Stimulated activated CD4-positive, alpha-beta T cell treated with anti-CD3 and anti-CD28 coated beads, Interleukin-12 subunit alpha, Interleukin-12 subunit beta, amount 100 ng/mL, for 48 hours (primary cell): ENCODE results near the gene SEMA5B.

ENCODE experiments used
- DNase-seq, 3 donors: peaks; one replicate each; pipeline ENCODE4 v3.0.0-alpha.2; 2020; ENCODE audit warnings: low read depth in 2 of 3, low spot score in 1 of 3

The SEMA5B gene

DNA sequence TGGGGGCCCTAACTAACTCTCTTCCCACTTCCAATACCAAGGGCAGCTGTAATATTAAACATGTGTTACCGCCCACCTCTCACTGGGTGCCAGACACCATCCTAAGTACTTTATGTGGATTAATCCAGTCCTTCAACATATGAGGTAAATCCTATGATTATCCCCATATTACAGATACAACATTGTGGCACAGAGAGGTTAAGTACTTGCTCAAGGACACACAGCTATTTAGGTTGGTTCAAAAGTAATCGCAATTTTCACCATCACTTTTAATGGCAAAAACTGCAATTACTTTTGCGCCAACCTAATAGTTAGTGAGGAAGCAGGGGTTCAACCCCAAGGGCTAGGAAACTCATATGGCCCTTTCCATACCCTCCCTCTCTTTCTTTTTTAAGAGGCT is 100.8 kb downstream of the SEMA5B start:
- DNase-seq = no peak

DNA sequence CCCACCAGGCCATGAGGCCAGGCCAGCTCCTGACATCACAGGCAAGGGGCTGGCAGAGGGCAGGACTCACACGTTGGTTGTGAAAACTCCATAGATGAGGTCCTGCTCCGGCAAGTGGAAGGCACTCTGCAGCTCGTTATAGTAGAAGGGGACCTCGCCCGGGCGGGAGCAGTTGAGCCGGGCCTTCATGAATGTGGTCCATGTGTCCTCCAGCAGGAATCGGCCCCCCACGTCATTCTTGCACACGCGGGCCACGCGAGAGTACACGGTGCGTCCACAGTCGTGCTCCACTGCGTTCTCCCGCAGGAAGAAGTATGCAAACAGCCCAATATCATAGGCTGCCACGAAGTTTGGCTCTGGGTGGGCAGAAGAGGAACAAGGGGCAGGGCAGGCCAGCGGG is 101.2 kb downstream of the SEMA5B start:
- DNase-seq = no peak

DNA sequence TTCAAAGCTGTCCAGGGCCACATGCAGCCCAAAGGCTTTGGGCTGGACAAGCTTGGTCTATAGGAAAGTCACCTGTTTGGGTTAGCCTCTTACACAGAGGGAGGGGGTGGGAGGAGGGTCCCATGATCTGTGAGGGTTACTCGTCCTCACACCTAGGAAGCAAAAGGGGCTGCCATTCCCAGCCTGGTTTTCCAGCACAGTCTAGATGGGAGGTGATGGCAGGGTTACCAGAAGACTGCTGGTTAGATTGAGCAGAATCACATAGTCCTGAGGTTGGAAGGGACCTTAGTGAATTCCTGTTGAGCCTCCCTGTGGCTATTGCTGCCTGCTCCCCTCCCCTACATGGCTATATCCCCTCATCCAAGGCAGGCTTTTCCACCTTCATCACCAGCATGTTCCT is 101.8 kb downstream of the SEMA5B start:
- DNase-seq = no peak

DNA sequence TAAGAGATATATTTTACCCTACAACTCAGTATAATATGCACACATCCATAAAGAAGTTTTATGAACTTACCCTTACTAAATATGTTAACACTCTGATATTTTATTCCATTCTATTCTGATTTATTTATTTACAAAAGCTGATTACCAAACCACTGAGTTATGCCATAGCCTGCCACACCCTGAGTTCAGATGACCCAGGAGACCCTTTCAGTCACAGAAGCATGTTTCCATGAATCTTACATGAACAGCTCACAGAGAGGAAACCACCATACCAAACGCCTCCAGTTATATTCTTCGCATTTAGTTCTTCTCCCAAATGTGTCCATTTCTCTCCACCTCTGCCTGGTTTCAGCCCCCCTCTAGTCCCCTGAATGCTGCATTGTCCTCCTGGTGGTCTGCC is 103.5 kb downstream of the SEMA5B start:
- no peak for DNase-seq

DNA sequence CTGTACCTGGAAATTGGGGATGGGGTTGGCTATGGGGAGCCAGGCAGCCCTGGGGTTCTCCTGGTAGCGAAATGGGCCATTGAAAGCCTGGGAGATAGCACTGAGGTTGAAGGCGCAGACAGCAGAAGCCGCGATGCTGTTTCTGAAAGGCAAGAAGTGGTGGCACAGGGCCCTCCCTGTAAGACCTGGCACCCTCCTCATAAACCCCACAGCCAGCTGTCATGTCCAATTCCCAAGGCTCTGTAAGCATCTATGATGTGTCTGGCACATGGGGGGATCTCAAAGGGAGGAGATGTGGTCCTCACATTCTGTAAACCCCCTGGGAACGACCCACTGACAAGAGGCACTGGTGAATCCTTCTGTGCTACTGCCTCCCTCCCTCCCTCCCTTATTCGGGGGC is 104.0 kb downstream of the SEMA5B start:
- no peak for DNase-seq

DNA sequence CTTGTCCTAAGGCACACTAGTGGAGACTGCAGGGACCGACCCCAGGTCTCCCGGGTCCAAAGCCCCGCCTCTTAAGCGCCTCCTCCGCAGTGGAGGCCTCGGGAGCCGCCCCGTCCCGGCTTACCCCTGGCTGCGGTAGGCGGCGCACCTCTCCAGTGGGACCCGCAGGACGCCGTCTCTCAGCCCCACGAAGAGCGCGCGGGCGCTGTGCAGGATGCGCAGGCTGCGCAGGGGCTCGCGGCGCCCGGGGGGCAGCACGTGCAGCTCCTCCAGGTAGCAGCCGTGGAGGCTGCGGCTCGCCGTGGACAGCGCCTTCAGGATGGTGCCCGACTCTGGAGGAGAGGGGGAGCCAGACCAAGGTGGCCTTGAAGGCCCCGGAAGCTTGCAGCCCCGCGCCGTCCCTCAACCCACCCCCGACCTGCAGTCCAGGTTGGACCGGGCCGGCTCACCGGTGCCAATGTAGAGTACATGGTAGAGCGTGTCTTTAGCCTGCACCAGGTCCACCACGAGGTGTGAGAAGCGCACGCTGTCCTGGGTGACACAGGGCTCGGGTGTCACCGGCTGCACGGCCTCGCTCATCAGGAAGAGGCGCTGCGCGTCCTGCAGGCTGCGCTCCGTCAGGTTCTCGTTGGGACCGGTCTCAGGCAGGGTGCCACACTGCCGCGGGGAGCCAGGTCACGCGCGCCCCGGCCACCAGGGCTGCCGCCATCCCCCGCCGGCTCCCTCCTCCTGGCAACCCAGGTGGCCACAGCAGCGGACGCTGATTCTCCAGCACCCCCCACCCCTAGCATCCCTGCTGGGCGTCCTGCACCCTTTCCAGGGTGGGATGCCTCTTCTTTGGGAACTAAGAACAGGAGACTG is 105.5 kb downstream of the SEMA5B start:
- DNase-seq = peak; percentile 14 to 19 (median 14)

DNA sequence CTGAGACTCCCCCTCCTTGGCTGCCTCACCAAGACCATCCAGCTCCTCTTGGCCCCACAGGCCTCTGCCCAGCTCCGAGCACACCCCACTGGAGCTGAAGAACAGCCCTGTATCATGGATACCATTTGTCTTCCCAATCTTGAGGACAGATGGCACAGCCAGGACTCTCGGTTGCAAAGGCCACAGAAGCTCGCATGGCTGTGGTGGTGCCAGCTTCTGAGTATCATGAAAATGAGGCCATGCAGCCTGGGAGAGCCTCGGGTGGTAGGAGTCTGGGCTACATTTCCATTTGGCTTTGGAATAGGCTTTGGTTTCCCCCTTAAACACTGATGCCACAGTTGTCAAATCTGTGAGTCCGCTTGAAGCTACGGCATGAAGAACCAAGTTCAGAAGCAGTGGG is 106.6 kb downstream of the SEMA5B start:
- no peak for DNase-seq

DNA sequence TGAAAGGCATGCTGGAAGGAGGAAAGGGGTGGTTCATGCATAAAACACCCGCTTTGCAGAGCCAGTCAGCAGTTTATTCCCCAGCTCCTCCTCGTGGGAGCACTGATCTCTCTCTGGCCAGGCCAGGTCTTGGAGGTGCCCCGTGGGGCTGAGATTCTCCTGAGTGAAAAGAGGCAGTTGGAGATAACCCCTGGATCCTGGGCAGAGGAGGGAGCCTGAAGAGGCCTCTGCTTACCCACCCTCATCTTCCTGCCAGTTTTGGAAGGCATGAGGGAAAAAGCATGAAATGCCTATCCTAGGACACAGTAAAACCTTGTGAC is 108.3 kb downstream of the SEMA5B start:
- no peak for DNase-seq

DNA sequence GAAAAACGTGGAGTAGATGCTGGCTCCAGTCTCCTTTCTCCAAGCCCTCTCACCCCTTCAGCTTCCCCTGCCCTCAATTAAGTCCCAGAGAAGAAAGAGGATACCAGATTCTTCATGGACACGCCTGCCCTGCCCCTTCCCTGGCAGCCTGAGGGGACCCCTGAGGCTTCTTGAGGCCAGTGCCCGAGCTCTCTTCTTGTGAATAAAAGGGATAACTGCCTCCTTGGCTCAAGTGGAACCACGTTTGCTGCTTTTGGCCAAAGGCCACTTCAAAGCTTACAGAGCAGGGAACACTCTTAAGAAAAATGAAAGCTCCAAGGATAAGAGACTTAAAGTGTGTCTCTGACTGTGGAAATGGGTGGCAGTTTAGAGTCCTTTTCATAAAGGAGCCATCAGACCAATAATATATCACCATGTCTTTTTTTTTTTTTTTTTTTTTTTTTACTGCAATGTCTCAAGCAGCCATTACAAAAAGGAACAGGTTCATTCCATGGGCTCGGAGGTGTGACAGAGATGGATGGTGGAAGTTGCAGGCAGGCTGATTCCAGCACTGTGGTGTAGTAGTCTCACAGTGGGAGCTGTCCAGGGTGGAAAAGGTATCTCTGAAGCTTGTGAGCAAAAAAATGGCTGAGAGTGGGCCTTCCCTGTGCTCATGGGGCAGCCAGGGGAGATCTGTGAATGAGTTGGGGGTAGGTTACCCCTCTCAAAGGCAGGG is 108.8 kb downstream of the SEMA5B start:
- DNase-seq = no peak

DNA sequence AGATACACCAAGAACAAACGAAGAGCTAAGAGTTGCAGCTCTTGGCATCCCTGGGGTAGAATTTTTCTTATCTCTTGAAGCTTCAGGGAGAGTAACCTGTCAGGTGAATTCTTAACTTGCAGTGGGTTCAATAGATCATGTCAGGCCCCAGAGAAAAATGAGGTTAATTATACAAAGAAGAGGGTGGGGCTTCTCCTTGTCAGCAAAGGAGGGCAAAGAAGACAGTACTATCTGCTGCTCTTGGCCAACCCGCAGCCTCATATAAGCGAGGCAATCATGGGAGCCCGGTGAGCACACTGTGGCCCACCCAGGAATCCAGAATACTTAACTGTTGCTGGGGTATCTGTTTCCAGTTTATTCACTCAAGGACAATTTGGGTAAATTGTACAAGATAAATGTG is 110.2 kb downstream of the SEMA5B start:
- no peak for DNase-seq

DNA sequence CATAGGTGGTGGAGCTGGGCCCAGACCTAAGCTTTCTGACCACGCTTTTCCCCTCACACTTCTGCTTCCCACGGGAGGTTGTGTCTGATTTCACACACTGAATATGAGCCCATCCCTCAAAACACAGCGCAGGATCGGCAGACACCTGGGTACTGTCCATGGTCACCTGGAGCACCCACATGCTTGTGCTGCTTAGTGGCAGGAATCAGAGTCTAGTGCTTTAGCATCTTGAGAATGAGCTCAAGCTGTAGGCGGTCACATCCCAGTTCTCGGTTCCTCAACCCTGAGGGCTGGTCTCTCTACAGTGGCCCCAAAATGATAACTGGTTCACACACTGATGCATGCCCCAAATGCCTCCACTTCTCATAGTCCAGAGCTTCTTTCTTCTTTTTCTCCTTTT is 111.0 kb downstream of the SEMA5B start:
- no peak for DNase-seq

DNA sequence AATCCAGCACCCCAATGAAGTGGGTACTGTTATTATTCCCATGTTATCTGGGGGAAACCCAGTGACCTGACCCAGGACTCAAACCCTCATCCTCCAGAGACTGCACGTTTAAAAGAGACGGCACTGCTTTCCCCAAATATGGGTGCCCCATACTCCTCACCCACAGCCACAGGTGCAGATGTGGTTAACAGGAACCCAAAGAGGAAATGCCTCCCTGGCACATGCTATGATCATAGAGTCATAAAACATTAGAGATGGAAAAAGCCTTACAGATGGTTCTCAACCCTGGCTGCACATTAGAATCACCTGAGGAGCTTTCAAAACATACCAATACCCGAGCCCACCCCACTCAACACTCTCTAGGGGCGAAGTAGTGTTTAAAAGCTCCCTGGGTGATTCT is 111.5 kb downstream of the SEMA5B start:
- DNase-seq = no peak

DNA sequence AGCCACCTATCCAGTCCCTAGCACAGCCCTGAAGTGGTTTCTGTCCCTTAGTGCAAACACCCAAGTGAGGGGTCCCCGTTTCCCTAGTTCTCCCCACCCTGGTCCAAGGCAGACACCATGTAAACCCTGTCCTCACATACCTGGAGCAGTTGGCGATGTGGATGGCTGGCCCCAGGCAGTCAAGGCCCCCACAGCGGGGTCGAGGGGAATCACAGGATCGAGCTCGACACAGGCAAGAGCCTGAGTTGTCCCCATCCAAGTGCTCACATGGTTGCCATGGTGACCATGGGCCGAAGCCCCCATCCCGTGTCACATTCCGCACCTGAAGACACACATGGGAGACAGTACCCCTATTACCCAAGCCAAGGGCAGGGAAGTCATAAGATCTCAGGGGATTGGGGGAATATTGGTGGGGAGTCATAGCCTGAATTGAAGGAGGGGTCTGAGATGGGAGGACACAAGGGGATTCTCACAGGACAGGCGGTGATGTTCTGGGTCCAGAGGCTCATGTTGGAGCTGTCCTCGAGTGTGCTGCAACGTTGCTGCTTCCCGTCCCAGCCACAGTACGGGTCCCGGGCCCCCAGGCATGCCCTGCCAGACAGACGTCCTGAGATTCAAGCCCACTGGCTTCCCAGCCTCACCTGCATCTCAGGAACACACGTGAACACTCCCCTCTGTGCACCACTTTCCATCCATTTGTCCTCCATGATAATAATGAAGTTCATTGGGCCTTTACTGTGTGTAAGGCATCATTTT is 112.1 kb downstream of the SEMA5B start:
- DNase-seq = no peak

DNA sequence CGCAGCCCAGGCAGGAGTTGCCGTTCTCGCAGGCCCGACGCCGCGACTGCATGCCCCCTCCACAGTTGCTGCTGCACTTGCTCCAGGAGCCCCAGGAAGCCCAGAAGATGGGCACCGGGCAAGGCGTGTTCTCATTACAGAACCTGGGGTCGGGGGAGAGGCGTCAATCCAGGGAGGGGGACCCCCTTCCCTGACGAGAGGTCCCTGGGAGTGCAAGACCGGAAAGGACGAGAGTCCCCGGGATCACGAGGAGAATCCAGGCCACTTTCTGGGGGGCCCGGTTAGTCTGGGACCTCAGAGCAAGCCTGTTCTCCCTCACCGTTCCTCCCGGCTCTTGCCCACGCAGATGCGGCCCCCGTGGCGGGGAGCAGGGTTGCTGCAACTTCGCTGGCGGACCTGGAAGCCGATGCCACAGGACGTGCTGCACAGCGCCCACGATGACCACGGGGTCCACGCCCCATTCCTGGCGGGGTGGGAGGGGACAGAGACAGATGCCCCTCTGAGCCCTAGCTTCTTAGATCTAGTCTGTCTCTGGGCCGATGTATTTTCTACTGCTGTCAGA is 113.9 kb downstream of the SEMA5B start:
- DNase-seq = no peak

DNA sequence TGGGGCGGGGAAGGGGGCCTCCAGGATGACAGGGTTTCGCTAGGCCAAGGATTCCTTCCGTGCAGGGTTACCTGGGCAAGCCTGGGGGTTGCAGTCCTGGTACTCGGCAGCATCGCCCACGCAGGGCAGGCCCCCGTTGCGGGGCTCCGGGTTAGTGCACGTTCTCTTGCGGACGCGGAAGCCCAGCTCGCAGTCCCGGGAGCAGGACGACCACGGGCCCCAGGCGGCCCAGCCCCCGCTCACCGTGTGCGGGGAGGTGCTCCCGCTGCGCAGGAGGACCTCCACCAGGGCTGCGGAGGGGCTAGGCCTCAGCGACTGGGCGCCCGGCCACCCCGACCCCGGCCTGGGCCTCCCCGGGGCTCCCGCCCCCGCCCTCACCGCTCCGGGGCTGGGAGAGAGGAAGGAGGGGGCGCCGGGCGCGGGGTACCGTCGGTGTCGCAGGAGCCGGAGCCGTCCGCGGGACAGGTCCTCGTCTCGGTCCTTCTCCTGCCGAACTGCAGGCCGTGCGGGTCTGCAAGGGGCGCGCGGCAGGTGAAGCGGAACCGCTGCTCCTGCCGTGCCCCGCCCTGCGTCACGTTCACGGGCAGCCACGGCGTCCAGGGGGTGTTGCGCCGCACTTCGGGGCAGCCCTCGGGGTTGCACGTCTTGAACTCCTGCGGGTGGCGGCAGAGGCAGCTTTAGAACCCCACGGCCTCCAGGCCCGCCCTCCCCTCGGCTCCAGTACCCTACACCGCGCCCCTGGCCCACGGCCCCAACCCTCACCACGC is 114.6 kb downstream of the SEMA5B start:
- no peak for DNase-seq

DNA sequence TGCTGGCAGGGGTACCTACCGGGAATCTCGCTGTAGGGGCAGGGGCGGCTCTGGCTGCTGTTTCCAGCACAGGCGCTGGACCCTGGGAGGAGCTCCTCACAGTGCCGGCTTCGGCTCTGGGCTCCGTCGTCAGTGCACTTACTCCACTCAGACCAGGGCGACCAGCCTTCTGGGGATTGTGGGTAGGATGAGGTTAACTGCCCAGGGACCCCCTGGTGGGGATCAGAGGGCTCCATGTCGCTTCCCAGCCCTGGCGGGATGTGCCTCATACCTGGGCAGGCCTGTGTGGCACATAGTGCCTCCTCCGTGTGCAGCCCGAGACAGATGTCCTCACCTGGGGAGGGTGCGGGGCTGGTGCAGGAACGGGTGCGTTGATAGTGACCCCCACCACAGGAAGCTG is 115.7 kb downstream of the SEMA5B start:
- no peak for DNase-seq

DNA sequence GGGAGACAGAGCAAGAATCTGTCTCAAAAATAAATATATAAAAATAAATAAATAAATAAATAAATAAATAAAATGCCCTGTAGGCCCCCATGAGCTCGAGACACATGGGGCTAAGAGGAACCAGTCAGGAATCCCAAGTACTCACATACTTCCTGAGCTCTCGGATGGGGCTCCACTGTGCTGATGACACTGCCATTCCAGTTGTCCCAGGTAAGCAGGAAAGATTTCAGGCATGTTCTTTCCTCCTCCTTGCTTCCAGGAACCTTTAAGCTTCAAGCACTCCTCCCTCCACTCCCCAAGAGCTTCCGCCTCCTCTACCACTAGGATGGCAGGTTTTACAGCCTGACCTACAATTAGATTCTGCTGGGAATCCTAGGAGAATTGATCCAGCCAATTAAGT is 119.3 kb downstream of the SEMA5B start:
- DNase-seq = no peak

DNA sequence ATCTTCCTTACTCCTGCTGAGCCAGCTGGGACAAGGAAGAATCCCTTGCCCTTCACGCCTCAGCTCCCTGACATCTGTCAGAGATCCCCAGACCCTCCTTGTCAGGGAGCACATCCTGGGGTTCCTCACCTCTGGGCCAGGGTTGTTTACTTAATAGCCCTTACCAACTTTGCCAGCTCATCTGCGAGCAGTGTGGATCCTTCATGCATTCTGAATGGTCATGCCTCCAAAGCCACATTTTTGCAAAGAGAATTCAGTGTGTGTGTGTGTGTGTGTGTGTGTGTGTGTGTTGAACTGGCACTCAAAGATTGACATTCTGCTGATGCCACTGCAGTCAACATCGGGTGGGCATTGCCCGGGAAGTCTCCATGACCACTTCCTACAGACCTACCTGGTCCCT is 120.1 kb downstream of the SEMA5B start:
- DNase-seq = no peak

DNA sequence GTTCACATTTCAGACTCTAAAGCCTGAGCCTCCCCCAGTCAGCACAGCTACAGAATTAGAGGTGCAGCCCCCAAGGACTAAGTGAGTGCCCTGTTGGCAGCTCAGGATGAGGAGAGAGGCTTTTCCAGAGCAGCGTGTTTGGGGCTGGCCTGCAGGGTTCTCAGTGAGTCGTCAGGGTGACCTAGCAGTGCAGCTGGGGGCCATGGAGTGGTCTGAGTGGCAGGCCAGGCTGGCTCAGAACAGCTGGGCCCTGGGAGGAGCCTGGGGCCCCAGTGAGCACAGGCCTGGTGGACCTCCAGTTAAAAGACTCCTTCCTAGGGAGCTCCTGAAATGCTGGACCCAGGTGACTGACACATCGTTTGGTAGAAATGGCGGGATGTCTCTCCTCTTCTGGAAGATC is 124.4 kb downstream of the SEMA5B start:
- no peak for DNase-seq

DNA sequence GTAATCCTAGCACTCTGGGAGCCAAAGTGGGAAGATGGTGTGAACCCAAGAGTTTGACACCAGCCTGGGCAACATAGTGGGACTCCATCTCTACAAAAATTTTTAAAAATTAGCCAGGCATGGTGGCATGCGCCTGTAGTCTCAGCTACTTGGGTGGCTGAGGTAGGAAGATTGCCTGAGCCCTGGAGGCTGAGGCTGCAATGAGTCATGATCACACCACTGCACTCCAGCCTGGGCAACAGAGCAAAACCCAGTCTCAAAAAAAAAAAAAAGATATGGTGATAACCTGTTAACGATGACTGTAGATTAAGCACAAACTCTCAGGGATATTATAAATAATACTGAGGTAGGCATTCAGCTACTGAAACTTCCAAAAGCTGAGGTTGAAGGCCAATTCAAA is 125.2 kb downstream of the SEMA5B start:
- DNase-seq = no peak

DNA sequence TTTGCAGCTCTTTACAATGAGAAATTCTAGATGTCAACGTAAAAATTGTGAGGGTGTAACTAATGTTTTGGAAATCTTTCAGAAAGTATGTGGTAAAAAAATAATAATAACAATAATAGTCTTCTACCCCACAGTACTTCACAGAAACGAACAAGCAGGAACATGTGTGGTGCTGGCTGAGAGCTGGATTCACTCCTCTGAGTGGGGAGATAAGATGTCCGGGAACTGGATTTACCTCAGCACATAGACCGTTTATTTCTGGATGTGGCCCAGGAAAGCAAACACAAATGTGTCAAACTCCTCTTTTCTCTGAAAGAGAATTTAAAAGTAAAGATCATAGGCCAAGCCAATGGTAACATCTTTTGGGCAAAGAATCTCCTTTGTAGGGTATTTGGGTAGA is 129.3 kb downstream of the SEMA5B start:
- no peak for DNase-seq
